ENCODE results near the gene KRTAP19-1.
A peak's percentile ranks its signal among the peaks of the same experiment; 100 is the strongest.

Gene KRTAP19-1

GRCh38 chr21:30480145-30480544 lies at the start of gene KRTAP19-1:
Gene KRTAP19-1 (minus strand): TSS chr21:30480367. CDS start chr21:30480317, 50 bp downstream.
- DNase-seq = no peak

DNA sequence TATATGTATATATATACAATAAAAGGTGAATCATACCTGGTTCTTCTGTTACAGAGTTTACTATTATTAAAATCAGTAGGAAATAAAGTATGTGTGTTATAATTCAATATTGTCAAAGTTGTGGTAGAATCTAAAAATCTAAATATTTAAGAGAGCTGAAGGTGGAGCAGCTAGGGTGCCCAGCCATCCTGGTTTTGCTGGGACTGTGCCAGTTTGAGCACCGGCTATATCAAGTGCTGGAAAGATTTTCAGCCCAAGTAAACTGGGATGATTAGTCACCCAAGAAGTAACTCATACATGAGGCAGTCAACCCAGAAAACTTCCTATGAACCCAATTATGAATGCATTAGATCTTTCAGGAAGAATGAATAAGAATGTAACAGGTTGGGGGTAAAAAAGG lies 38.7 kb upstream of the KRTAP19-1 start:
- DNase-seq = no peak

GRCh38 chr21:30515681-30516080 lies 35.5 kb upstream of the KRTAP19-1 start:
- DNase-seq = no peak

GRCh38 chr21:30505621-30506205 lies 25.5 kb upstream of the KRTAP19-1 start:
- peak in 1 of 2 donors; percentile 3 for DNase-seq

- no peak for DNase-seq
These were observed 21.9 kb upstream of the KRTAP19-1 start, which contains the start of gene KRTAP19-5 for GRCh38 chr21:30502041-30502440. Gene KRTAP19-5 (minus strand): TSS chr21:30502141. CDS start chr21:30502090, 51 bp downstream.

DNA sequence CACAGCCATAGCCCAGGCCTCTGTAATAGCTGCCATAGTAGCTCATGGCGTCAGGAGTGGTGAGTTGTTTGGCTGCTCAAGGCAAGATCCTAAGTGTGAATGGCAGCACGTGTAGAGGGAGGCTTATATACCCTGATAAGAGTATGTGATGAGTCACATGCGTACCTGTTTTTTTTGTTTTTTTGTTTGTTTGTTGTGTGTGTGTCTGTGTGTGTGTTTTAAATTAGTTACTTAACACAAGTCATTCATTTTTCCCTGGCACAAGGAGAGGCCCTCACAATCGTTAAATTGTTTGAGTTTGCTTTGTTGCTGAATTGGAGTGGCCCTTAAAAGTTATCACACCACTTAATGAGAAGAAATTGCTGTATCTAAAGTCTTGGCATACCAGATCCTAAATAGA lies 16.9 kb upstream of the KRTAP19-1 start, which contains the start of gene KRTAP19-4:
Gene KRTAP19-4 (minus strand): TSS at position 101 of the 400 bp plus-strand sequence. CDS start 55 bp downstream, at position 46.
- no peak for DNase-seq

DNA sequence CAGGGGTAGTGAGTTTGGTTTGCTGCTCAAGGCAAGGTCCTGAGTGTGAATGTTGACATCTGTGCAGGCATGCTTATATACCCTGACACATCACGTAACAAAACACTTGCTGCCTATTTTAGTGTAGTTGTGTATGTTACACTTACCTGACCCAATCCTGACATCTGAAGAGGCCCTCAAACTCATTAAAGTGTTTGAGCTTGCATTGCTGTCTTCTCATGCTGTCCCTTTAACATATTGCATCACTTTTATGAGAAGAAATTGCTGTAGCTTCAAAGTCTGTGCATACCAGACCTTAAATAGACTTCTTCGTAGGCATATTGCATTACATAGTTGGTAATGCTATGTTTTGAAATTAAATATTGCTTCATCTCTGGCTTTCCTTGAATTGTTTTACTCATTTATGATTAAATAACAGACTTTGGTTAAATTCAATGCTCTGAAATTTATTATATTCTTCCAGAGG lies 11.8 kb upstream of the KRTAP19-1 start, which contains the start of gene KRTAP19-3:
Gene KRTAP19-3 (minus strand): TSS at position 51 of the 466 bp plus-strand sequence. CDS start 56 bp downstream, outside the sequence.
- DNase-seq = no peak

DNA sequence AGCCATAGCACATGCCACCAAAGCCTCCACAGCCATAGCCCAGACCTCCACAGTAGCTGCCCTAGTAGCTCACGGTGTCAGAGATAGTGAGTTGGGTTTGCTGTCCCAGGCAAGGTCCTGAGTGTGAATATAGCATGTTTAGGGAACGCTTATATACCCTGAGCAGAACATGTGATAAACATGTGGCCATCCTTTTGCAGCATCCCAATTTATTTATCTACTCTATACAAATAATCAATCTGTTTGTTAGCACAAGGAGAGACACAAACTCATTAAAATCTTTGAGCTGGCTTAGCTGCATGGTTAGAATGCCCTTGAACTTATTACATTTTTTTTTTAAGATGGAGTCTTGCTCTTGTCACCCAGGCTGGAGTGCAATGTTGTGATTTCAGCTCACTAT lies 7.2 kb upstream of the KRTAP19-1 start, which contains the start of gene KRTAP19-2:
Gene KRTAP19-2 (minus strand): TSS at position 101 of the 400 bp plus-strand sequence. CDS start 88 bp downstream, at position 13.
- DNase-seq = no peak

- DNase-seq = no peak
These were observed 6.0 kb upstream of the KRTAP19-1 start for GRCh38 chr21:30486180-30486579.

DNA sequence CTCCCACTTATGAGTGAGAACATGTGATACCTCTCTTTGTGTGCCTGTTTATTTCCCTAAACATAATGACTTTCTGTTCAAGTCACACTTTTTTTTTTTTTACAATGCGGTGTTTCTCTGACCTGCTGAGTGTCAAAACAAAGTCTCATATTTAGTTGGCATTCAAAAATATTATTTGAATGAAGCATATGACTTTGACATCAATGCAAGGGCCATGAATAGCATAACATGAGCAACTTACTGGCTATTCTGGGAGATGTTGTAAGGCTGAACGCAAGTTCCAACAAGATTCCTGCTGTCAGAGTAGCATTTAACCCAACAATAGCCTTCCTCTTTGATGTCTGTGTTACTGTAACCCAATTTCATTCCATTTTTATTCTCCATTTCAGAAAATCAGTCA lies 2.0 kb upstream of the KRTAP19-1 start:
- no peak for DNase-seq

DNA sequence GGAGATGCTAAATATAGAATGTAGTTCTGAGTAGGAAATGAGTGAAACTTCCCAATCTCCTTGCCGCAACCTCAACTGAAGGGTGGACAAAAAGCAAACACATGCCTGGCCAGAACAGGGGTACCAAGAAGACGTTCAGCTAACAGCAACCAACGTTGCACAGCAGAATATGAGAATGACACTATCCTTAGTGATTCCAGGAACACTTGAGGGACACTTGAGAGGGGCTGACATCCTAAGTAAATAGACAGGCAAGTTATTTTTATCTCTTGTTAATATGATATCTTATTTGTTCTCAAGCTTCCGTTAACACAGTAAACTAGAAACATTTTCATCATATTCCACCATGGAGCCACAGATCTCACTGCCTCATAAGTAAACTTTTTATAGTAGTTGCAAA lies 908 bp downstream of the KRTAP19-1 start:
- no peak for DNase-seq

DNA sequence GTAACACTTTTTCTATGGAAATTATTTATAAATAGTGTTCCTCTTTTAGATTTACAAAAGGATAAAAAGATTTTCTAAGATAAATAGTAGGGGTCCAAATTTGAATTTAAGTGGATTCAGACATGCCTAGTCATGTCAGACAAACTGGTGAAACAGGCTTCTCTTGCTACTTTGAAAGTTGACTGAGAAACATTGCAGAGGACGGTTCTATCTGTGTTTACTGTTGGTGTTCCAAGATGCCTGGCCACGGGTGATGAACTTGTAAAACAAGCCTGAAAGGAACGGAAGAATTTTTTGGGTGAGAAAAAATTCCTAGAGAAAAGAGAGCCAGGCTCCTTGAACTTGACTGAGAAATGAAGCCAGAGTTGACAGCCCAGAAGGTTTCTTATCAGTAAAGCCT lies 2.2 kb downstream of the KRTAP19-1 start:
- DNase-seq = no peak

DNA sequence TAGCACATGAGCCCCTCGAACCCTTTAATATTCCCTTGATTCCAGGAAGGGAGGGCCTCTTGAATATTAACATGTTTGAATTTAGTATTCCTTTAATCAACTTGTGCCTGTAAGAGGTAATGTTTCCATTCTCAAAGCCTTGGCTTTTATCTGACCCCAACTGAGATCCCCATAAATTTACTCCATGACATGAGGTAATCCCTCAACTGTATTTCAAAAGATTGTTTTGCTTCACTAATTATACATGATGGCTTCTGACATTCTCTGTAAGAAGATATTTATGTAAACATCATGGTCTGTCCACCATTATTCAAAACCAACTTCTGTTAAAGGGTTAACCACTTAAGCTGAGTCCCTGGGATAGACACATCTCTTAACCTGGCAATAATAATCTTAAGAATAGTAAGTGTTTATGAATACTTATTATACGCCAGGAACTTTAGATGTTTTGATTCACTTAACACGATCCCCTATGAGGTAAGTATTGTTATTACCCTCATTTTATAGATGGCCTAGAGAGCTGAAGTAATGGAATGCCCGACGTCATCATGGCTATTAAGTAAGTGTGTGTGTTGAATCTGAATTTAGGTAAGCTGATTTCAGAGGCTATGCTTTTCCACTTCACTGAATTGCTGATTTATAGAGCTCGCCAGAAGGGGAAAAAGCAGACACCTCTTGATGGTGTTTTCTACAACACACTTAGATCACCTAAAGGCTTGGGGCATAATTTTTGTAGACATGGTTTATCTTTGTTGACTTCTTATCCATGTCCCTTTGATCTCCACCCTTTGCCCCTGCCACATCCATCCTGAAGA lies 11.1 kb downstream of the KRTAP19-1 start:
- no peak for DNase-seq

DNA sequence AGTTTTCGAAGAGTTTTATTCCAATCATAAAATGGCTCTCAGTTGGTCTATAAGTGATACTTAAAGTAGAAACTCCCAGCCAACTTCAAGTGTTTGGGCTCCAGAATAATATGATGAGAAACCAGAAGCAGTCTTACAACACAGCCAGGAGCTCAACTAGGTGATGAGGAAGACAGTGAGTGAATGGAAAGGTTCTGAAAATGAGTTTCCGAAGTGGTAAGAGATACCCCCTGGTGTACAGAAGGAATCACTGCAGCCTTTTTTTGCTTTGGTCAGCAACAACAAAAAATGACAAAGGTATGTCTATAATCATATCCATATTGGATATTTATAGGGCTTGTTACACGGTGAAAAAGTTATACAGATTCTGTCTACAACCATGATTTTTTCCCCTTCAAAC lies 16.5 kb downstream of the KRTAP19-1 start:
- no peak for DNase-seq

DNA sequence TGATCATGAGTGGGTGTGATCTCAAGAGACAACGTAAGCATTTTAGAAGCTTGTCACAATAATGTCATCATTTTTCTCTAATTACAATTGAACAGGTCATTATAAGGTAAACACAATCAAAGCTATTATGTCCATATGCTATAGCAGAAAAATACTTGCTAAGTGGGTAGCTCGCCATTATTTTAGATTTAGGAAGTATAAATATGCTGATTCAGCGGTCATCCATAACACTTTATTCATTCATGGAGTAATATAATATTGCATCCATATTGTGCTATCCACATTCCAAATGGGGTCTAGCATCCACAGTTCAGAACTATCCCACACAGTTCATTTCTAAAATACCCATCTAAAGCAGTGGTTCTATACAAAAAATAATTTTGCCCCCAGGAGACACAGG lies 31.7 kb downstream of the KRTAP19-1 start:
- DNase-seq = no peak

- no peak for DNase-seq
These were observed 33.1 kb downstream of the KRTAP19-1 start for GRCh38 chr21:30447056-30447455.

- no peak for DNase-seq
These were observed 36.0 kb downstream of the KRTAP19-1 start for GRCh38 chr21:30444204-30444603.

DNA sequence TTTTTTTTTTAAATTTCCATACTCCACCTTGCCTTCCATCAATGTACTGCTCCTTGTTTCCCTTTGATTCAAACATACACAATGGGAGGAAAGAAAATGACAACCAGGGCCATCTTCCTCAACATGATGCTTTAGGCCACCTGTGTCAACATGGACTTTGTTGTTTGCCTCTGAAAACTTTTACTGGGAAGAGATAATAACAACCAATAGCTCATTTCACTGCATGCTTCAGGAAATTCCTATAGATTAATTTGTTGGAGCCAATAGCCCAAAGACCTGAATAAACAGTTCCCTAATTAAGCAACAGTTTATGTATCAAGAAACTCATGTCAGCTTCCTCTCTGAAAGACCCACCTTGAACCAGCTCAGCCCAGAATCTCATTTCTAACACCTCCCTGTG lies 36.9 kb downstream of the KRTAP19-1 start:
- DNase-seq = no peak

- DNase-seq = no peak
These were observed 40.2 kb downstream of the KRTAP19-1 start, which contains the start of gene KRTAP15-1 for GRCh38 chr21:30439975-30440374. Gene KRTAP15-1 (plus strand): TSS chr21:30440275. CDS start chr21:30440328, 53 bp downstream.

GRCh38 chr21:30437010-30437565 lies 43.1 kb downstream of the KRTAP19-1 start:
- no peak for DNase-seq

DNA sequence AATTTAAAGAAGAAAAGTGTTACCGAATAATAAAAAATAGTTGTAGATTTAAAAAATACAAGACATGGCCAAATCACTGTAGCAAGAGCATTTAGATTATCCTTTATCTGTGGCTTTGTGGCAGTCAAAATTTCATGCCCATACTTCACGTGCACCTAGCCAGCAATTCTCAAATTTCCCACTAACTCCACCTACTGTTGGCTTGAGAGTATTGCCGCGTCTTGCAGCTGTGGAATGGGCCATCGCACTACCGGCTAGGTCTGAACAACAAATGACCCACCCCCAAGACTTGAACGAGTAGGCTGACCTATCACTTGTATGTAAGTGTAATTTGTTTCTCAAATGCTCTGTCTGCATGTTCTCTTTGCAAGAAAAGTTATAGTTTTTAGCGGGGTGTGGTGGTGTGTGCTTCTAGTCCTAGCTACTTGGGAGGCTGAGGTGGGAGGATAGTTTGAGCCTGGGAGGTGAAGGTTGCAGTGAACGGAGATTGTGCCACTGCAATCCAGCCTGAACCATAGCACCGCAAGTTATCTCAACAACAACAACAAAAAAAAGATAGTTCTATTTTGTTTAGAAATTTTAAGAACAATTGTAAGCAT lies 46.0 kb downstream of the KRTAP19-1 start:
- DNase-seq = peak in 1 of 2 donors; percentile 3

GRCh38 chr21:30430170-30430655 lies 50.0 kb downstream of the KRTAP19-1 start, which contains the start of gene KRTAP13-4:
Gene KRTAP13-4 (plus strand): TSS chr21:30430220. CDS start chr21:30430276, 56 bp downstream.
- DNase-seq = no peak
